KG1 (cell line): ENCODE data around the gene FOXP4.

ENCODE experiments used
- DNase-seq: peaks from one replicate; lab custom pipeline; 2025; lab: John Stamatoyannopoulos, UW

The FOXP4 gene

DNA sequence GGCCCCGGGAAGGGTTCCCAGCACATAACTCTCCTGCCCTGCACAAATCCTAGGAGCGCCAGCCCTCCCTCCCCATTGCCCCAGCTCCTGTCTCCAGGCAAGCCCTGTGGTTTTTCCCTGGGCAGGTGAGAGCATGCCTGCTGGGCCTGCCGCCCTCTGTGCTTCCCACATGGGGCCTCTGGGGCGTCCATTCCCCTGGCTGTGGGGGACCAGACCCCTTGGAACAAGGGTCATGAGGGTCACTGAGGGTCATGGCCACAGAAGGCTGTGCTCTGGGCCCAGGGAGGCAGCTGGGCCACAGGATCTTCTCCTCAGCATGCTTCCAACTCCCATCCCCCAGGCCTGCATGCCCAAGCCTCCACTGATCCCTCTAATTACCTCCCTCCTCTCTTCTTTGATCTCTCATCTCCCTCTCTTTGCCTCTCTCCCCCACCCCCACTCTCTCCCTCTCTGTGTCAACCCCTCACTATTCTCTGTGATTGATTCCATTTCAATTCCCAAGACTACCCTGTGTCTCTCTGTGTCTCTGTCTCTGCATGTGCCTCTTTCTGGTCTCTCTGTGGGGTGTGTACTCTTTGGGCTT, 98.2 kb downstream of the FOXP4 start:
- DNase-seq = no peak

DNA sequence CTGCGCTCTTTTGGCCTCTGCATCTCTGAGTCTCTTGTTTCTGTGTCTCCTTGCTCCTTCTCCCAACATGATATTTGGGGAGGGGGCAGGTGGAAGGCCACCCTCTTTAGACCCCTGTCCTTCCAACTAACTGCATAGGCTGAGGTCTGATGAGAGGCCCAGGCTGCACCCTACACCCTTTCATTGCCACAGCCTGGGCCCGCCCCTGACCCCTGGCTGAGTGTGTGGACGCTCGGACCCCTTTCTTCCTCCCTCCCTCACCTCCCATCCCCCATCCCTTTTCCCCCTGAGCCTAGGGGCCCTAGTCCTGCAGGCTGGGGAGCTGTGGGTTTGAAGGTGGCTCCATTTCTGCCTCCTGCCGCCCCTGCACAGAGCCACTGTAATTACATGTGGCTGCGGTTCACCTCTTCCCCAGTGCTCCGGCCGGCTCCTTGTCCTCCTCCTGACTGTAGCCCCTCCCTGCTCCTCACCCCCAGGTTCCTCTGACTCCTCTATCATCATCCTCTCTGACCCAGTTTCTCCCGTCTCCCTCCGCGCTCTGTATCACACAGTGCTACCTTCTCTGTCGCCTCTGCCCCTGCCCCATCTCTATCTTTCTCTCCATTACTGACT, 98.9 kb downstream of the FOXP4 start:
- DNase-seq = no peak

DNA sequence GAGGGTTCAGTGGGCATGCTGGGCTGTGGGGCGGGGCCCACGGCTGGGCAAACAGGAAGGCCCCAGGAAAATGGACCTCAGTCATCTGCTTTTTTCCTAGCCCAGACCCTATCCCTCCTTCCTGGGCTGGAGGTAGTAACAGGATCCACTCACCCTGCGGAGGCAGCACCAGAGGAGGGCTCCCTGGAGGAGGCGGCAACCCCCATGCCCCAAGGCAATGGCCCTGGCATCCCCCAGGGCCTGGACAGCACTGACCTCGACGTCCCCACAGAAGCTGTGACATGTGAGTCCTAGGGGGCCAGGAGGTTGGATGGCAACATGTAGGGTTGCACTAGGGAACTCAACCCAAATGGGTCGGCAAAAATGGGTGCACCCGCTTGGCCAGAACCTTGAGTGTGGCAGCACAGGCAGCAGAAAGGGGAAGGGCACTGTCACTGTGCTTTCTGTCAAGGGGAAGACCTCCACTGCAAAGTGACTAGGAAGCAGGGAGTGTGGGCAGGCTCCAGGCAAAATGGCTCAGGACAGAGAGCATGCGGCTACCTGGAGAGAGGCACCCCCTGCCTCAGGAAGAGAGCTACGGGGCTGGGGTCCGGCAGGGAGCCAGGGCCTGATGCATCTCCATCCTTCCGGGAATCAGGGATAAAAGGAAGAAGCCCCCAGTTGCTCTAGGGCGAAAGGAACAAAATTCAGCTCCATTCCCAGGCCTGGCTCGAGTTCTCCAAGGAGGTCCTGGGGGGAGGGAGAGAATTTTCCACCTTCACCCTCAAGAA, 100.0 kb downstream of the FOXP4 start:
- DNase-seq = no peak

DNA sequence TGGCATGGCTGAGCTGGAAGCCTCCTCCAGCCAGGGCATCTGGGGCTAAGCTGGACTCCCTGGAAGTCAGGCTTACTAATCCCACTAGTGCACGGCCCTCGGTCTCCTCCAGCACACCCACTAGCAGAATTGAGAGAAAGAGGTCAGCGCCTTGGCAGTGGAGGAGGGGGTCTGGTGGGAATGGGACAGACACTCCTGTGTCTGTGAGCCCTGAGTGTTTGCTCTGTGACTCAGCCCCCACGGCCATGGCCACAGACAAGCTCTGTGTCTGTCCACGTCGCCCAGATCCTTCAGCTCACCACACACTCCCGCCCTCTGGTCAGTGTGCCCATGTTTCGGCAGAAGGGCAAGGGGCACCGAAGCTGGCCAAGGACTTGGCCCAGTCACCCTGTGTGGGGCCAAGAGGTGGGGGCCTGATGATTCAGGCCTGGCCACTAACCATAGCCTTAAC, 100.9 kb downstream of the FOXP4 start:
- DNase-seq = no peak

DNA sequence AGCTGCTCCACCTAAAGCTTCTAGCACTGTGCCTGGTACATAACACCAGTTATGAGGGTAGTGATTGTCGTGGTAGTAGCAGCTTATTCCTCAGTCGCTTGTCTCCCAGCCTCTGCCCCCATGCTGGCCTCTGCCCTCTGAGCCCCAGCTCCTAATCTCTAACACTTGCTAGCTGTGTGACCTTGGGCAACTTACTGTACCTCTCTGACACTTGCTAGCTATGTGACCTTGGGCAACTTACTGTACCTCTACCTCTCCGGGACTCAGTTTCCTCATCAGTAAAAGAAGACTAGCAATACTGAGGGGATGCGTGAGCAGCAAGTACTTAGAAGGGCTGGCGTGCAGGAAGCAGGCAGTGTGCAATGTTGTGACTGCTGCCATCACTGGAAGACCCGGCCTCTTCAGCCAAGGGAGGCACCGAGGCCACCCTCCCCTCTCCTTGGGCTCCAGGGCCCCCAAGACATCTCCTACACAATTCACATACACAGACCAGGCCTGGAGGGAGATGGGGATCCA, 101.9 kb downstream of the FOXP4 start:
- no peak for DNase-seq

DNA sequence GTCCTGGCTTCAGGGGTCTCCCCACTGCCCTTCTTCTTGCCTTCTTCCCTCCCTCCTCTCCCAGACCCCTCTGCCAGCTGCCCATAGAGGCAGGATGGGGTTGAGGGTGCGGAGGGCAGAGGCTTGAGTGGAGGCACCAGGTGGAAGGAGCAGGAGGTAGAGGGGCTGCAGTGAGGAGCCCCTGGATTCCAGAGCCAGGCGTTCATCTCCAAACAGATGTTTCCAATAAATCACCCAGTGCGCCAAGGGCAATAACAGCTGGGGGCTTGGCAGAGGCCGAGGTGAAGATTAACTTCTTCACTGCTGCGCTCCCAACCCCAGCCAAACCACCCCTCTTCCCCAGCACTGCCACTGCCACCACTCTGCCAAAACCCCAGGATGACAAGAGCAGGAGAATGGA, 102.7 kb downstream of the FOXP4 start:
- DNase-seq = no peak

DNA sequence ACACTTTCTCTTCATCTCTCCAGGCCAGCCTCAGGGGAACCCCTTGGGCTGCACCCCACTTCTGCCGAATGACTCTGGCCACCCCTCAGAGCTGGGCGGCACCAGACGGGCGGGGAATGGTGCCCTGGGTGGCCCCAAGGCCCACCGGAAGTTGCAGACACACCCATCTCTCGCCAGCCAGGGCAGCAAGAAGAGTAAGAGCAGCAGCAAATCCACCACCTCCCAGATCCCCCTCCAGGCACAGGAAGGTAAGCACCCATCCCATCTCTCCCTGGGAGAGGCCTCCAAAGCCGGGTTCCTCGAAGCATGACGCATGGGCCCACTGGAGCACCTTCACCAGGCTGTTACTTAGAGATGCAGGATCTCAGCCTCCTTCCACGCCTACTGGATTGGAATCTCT, 103.4 kb downstream of the FOXP4 start:
- DNase-seq = no peak

DNA sequence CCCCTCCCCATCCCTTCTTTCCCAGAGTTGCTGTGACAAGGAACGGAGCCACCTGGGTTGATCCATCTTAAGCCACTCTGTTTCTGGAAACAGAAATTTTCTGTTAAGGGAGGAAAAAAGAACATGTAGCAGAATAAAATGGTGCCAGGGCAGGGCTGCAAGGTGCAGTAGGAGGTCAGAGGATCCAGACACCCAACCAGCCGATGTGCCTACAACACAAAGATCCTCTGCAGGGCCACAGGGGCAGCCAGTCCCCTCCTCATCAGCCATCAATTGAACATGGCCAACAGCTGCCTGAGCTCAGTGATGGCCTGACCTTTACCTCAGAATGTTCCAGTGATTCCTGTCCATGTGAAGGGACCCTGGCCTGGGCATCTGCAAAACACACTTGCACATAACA, 103.9 kb downstream of the FOXP4 start:
- no peak for DNase-seq

DNA sequence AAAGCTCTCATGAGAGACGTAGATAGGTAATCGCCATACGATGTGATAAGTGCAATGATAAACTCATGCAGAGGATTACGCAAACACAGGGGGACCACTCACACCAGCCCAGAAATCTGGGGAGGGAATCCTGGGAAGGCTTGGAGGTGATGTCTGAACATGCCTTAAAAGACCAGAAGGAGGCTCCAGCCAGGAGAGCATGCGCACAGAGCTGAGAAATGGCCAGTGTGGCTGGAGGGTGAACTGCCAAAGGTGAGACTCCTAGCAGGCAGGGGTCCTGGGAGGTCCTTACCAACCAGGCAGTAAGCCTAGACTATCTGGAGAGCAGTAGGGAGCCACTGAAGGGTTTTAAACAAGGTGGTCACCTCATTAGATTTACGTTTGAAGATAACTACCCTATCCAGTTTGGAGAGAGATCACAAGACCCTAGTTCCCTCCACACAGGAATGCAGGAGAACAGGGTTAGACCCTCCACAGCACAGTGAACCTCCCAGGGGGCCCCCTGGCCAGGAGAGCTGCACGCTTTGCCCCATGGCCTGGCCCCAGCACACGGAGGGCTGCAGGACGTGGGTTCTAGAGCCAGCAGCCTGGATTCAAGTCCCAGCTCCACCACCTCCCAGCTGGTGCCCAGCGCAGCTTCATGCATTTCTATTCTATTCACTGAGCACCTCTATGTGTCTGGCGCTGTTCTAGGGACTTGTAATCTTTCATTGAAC, 105.2 kb downstream of the FOXP4 start:
- no peak for DNase-seq
